ENCODE results near the gene DNAI4. TPM values are rescaled to one million over a fixed set of nuclear protein-coding genes. Genes with fewer than 3 reads are reported as not detected.

Gene DNAI4
- total and polyA plus RNA-seq, 2 experiments from 2014 or later: 0.90 to 3.8 TPM

DNA sequence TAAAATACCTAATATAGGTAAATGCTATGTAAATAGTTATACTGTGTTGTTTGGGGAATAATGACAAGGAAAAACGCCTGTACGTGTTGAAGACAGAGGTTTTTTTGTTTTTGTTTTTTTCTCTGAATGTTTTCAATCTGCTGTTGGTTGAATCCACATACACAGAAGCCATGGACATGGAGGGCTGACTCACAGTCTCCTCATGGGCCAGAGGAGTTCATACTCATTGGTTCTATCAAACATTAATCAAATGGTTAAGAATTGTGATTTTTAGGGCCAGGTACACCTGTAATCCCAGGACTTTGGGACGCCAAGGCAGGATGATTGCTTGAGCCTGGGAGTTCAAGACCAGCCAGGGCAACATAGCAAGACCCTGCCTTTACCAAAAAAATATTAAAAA lies 20.7 kb upstream of the DNAI4 start:
- Histone ChIP-seq H3K4me2 (no peak overlapping the region), H4K20me1 (replicated peaks; ENCODE audit: insufficient read depth) (peaks cover 12% of the 10 kb centered on the region), H3K9me2 (ENCODE audit: insufficient read depth) (no peaks in the 10 kb centered on the region), H3K27ac (ENCODE audit: low read depth) (no peak overlapping the region), H3K27me3 (ENCODE audit: insufficient read depth) (no peaks in the 10 kb centered on the region), H3F3A (replicated peaks; ENCODE audit: low read depth) (no peaks in the 10 kb centered on the region), H3K79me2 (replicated peaks; ENCODE audit: insufficient read depth) (peaks cover 49% of the 10 kb centered on the region), H3K4me3 (no peak overlapping the region), H3K36me3 (ENCODE audit: insufficient read depth) (peaks cover 22% of the 10 kb centered on the region; the same call in 1 of the 2 replicates), H2AFZ (no peak overlapping the region), H3K4me1 (ENCODE audit: insufficient read depth) (peaks cover 17% of the 10 kb centered on the region)
- DNase-seq (ENCODE audit: low spot score) (no peak), ATAC-seq (no peak)
- H3K4me3 Mint-ChIP-seq: no peak overlapping the region
- no peaks in the 10 kb centered on the region for H3K27me3 Mint-ChIP-seq (ENCODE audit: insufficient read depth, low read depth, poor library complexity)
- peaks cover 25% of the 10 kb centered on the region; the same call in 2 of the 3 replicates for H3K36me3 Mint-ChIP-seq (ENCODE audit: low read depth)
- no peaks in the 10 kb centered on the region for H3K9me3 Mint-ChIP-seq
- H3K27ac Mint-ChIP-seq: no peak overlapping the region
- peaks cover 17% of the 10 kb centered on the region; the same call in 2 of the 3 replicates for H3K4me1 Mint-ChIP-seq
- TF ChIP-seq, protein P1, sequence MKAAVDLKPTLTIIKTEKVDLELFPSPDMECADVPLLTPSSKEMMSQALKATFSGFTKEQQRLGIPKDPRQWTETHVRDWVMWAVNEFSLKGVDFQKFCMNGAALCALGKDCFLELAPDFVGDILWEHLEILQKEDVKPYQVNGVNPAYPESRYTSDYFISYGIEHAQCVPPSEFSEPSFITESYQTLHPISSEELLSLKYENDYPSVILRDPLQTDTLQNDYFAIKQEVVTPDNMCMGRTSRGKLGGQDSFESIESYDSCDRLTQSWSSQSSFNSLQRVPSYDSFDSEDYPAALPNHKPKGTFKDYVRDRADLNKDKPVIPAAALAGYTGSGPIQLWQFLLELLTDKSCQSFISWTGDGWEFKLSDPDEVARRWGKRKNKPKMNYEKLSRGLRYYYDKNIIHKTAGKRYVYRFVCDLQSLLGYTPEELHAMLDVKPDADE (IDR thresholded peaks at IDR 0.05): no peak
- TF ChIP-seq, protein P2, sequence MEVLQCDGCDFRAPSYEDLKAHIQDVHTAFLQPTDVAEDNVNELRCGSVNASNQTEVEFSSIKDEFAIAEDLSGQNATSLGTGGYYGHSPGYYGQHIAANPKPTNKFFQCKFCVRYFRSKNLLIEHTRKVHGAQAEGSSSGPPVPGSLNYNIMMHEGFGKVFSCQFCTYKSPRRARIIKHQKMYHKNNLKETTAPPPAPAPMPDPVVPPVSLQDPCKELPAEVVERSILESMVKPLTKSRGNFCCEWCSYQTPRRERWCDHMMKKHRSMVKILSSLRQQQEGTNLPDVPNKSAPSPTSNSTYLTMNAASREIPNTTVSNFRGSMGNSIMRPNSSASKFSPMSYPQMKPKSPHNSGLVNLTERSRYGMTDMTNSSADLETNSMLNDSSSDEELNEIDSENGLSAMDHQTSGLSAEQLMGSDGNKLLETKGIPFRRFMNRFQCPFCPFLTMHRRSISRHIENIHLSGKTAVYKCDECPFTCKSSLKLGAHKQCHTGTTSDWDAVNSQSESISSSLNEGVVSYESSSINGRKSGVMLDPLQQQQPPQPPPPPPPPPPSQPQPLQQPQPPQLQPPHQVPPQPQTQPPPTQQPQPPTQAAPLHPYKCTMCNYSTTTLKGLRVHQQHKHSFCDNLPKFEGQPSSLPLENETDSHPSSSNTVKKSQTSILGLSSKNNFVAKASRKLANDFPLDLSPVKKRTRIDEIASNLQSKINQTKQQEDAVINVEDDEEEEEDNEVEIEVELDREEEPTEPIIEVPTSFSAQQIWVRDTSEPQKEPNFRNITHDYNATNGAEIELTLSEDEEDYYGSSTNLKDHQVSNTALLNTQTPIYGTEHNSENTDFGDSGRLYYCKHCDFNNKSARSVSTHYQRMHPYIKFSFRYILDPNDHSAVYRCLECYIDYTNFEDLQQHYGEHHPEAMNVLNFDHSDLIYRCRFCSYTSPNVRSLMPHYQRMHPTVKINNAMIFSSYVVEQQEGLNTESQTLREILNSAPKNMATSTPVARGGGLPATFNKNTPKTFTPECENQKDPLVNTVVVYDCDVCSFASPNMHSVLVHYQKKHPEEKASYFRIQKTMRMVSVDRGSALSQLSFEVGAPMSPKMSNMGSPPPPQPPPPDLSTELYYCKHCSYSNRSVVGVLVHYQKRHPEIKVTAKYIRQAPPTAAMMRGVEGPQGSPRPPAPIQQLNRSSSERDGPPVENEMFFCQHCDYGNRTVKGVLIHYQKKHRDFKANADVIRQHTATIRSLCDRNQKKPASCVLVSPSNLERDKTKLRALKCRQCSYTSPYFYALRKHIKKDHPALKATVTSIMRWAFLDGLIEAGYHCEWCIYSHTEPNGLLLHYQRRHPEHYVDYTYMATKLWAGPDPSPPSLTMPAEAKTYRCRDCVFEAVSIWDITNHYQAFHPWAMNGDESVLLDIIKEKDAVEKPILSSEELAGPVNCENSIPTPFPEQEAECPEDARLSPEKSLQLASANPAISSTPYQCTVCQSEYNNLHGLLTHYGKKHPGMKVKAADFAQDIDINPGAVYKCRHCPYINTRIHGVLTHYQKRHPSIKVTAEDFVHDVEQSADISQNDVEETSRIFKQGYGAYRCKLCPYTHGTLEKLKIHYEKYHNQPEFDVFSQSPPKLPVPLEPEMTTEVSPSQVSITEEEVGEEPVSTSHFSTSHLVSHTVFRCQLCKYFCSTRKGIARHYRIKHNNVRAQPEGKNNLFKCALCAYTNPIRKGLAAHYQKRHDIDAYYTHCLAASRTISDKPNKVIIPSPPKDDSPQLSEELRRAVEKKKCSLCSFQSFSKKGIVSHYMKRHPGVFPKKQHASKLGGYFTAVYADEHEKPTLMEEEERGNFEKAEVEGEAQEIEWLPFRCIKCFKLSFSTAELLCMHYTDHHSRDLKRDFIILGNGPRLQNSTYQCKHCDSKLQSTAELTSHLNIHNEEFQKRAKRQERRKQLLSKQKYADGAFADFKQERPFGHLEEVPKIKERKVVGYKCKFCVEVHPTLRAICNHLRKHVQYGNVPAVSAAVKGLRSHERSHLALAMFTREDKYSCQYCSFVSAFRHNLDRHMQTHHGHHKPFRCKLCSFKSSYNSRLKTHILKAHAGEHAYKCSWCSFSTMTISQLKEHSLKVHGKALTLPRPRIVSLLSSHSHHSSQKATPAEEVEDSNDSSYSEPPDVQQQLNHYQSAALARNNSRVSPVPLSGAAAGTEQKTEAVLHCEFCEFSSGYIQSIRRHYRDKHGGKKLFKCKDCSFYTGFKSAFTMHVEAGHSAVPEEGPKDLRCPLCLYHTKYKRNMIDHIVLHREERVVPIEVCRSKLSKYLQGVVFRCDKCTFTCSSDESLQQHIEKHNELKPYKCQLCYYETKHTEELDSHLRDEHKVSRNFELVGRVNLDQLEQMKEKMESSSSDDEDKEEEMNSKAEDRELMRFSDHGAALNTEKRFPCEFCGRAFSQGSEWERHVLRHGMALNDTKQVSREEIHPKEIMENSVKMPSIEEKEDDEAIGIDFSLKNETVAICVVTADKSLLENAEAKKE (CRISPR knock-in tag; IDR thresholded peaks at IDR 0.05): no peak
- no peak for TF ChIP-seq CREB1 (CRISPR knock-in tag; IDR thresholded peaks at IDR 0.05; ENCODE audit: low read depth)
- TF ChIP-seq, protein P3, sequence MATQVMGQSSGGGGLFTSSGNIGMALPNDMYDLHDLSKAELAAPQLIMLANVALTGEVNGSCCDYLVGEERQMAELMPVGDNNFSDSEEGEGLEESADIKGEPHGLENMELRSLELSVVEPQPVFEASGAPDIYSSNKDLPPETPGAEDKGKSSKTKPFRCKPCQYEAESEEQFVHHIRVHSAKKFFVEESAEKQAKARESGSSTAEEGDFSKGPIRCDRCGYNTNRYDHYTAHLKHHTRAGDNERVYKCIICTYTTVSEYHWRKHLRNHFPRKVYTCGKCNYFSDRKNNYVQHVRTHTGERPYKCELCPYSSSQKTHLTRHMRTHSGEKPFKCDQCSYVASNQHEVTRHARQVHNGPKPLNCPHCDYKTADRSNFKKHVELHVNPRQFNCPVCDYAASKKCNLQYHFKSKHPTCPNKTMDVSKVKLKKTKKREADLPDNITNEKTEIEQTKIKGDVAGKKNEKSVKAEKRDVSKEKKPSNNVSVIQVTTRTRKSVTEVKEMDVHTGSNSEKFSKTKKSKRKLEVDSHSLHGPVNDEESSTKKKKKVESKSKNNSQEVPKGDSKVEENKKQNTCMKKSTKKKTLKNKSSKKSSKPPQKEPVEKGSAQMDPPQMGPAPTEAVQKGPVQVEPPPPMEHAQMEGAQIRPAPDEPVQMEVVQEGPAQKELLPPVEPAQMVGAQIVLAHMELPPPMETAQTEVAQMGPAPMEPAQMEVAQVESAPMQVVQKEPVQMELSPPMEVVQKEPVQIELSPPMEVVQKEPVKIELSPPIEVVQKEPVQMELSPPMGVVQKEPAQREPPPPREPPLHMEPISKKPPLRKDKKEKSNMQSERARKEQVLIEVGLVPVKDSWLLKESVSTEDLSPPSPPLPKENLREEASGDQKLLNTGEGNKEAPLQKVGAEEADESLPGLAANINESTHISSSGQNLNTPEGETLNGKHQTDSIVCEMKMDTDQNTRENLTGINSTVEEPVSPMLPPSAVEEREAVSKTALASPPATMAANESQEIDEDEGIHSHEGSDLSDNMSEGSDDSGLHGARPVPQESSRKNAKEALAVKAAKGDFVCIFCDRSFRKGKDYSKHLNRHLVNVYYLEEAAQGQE (IDR thresholded peaks at IDR 0.05; ENCODE audit: unreplicated experiment): no peak
- TF ChIP-seq, protein P4, sequence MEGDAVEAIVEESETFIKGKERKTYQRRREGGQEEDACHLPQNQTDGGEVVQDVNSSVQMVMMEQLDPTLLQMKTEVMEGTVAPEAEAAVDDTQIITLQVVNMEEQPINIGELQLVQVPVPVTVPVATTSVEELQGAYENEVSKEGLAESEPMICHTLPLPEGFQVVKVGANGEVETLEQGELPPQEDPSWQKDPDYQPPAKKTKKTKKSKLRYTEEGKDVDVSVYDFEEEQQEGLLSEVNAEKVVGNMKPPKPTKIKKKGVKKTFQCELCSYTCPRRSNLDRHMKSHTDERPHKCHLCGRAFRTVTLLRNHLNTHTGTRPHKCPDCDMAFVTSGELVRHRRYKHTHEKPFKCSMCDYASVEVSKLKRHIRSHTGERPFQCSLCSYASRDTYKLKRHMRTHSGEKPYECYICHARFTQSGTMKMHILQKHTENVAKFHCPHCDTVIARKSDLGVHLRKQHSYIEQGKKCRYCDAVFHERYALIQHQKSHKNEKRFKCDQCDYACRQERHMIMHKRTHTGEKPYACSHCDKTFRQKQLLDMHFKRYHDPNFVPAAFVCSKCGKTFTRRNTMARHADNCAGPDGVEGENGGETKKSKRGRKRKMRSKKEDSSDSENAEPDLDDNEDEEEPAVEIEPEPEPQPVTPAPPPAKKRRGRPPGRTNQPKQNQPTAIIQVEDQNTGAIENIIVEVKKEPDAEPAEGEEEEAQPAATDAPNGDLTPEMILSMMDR (conservative IDR thresholded peaks at IDR 0.05; ENCODE audit: low read depth in 2 of 2): no peak
